Dendritic cell treated with granulocyte-macrophage colony-stimulating factor and Interleukin-4, amounts not matched to agents 40 ng/mL and 50 ng/mL, for 4 days (primary cell): ENCODE measurements around the gene SUN3.

Source experiments
- H3K27ac Mint-ChIP-seq: one replicate; pipeline ENCODE4 v1.8.0; 2022; ENCODE audit warnings: mild to moderate bottlenecking, mixed read lengths
- H3K27me3 Mint-ChIP-seq: one replicate; pipeline ENCODE4 v1.8.0; 2022; ENCODE audit warnings: mild to moderate bottlenecking, mixed read lengths
- H3K36me3 Mint-ChIP-seq: one replicate; pipeline ENCODE4 v1.8.0; 2022; ENCODE audit warnings: low read depth, mixed read lengths
- H3K4me1 Mint-ChIP-seq: one replicate; pipeline ENCODE4 v1.8.0; 2022; ENCODE audit warnings: low read depth, mixed read lengths
- H3K4me3 Mint-ChIP-seq: one replicate; pipeline ENCODE4 v1.8.0; 2022; ENCODE audit warnings: mild to moderate bottlenecking, moderate library complexity, mixed read lengths
- H3K9me3 Mint-ChIP-seq: one replicate; pipeline ENCODE4 v1.8.0; 2022; ENCODE audit warnings: mixed read lengths
- intact Hi-C: fragments of 100-400 bp; cut with micrococcal nuclease; formaldehyde crosslinking; loops from one replicate; pipeline ENCODE4 v1.15.0; 2022

Gene SUN3

DNA sequence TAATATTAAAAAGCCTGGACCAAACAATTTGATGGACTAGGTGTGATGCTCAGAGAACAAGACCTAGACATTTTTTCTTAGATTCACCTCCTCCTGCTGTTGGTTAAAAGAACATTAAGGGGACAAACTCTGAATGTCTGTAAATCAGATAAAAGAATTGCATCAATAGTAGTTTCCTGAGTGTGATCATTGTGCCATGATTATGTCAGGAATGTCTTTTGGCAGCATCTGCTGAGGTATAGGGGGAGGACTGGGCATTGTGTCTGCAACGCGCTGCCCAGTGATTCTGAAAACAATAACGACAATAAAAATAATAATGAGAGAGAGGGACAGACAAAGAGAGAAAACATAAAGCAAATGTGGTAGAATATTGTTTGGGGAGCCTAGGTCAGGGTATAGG is 13.3 kb upstream of the SUN3 start:
- Mint-ChIP-seq H3K27ac (no peak overlapping the region), H3K36me3 (no peaks in the 10 kb centered on the region), H3K4me3 (no peak overlapping the region), H3K4me1 (peaks cover 11% of the 10 kb centered on the region), H3K9me3 (no peaks in the 10 kb centered on the region), H3K27me3 (peaks cover 25% of the 10 kb centered on the region)
- intact Hi-C loops, result no loop called here

DNA sequence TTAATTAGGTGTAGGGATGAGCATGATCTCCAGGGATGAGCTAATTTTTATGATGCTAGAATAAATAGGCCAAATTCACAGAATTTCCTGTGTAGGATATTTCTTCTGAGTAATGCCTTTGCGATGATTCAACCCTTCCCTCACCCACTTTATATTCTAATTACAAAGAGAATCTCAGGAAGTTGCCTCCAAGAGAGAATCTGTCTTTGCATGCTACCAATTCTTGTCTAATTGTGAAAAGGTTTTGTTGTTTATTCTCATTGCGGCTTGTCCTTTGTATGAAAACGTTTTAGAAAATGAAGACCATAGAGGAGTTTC is 12.7 kb upstream of the SUN3 start:
- peaks cover 11% of the 10 kb centered on the region for H3K4me1 Mint-ChIP-seq
- intact Hi-C loops, result no loop called here
- no peak overlapping the region for H3K4me3 Mint-ChIP-seq
- peaks cover 31% of the 10 kb centered on the region for H3K27me3 Mint-ChIP-seq
- no peak overlapping the region for H3K27ac Mint-ChIP-seq
- H3K9me3 Mint-ChIP-seq, result no peaks in the 10 kb centered on the region
- H3K36me3 Mint-ChIP-seq, result no peaks in the 10 kb centered on the region

DNA sequence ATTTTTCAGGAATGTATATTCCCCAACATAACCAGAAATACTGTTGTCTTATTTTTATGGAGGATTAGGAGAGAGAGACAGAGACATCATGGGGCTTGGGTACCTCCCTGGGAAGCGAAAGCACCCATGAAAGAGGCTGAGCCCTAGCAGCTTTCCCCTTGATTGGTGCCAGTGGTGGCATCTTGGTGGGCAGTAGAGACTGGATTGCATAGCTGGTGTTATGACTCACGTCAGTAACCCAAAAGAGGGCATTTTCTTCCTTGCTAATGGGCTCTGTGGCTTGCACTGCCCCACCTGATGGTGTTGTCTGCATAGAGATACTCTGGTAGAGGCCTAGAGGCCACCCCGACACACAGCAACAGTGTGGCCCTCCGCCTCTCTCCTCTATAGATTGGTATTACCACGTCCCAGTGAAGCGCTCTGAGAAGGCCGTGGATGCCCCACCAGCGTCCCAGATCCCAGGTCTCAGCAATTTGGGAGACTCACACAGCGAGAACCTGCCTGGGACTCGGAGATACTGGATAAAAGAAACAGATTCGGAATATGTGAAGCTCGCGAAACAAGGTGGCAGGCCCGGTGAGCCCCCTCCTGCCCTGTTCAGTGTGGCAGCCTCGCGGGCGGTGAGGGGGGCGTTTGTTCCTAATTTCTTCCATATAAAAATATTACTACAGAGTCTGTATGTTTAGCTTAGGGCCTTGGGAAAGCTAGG is 12.2 kb upstream of the SUN3 start:
- H3K27ac Mint-ChIP-seq, result no peak overlapping the region
- peaks cover 33% of the 10 kb centered on the region for H3K27me3 Mint-ChIP-seq
- no peaks in the 10 kb centered on the region for H3K36me3 Mint-ChIP-seq
- no peaks in the 10 kb centered on the region for H3K9me3 Mint-ChIP-seq
- no peak overlapping the region for H3K4me3 Mint-ChIP-seq
- intact Hi-C loops, result no loop called here
- H3K4me1 Mint-ChIP-seq, result peaks cover 15% of the 10 kb centered on the region

DNA sequence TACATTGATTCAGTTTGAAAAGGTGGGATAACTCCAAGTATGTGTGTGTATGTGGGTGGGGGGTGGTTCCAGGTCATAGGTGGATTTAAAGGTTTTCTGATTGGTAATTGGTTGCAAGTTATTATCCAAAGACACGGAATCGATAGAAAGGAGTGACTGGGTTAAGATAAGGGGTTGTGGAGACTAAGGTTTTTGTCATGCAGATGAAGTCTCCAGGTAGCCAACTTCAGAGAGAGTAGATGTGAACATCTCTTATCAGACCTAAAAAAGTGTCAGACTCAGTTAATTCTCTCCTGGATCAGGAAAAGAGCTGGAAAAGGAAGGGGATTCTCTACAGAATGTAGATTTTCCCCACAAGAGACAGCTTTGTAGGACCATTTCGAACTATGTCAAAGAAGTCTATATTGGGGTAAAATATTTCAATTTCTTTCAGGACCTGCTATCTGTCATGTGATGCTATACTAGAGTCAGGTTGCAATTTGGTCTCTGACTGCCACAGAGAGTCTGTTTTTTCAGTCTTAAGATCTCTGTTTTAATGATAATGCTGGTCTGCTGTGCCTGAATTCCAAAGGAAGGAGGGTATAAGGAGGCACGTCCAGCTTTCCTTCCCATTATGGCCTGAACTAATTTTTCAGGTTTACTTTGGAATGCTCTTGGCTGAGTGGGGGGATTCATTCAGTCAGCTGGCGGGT is 10.1 kb upstream of the SUN3 start:
- H3K27me3 Mint-ChIP-seq, result peaks cover 37% of the 10 kb centered on the region
- intact Hi-C loops, result no loop called here
- H3K4me1 Mint-ChIP-seq, result peaks cover 27% of the 10 kb centered on the region
- H3K9me3 Mint-ChIP-seq, result no peaks in the 10 kb centered on the region
- H3K36me3 Mint-ChIP-seq, result no peaks in the 10 kb centered on the region
- H3K27ac Mint-ChIP-seq, result no peak overlapping the region
- no peak overlapping the region for H3K4me3 Mint-ChIP-seq

DNA sequence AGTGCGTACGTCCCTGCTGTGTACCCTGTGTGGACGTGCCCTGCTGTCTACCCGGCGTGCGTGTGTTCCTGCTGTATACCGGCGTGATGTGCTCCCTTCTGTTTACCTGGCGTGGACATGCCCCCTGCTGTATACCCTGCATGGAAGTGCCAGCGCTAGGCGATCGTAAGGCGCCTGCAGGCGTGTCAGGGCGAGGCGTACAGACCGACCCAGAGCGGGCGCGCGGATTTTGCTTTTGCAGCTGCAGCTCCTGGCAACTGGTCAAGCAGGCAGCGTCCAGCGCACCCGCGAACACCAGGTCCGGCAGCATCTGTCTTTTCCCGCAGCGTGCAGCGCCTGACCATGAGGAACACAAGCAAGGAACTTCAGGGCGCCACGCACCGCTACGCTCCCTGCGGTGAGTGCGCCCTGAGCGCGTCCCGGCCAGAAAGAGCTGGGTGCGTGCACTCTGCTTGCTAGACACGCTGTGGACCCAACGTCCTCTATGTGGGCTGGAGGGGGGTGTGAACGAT is 7.1 kb upstream of the SUN3 start:
- intact Hi-C loops, result loop anchor here (1.0 kb wide), 1 partner anchor 53 kb away; the partner anchor contains the start of gene UPP1
- peak overlapping the region; percentile 74 for H3K4me3 Mint-ChIP-seq
- H3K4me1 Mint-ChIP-seq, result peaks cover 16% of the 10 kb centered on the region
- H3K36me3 Mint-ChIP-seq, result no peaks in the 10 kb centered on the region
- no peaks in the 10 kb centered on the region for H3K9me3 Mint-ChIP-seq
- H3K27ac Mint-ChIP-seq, result peak overlapping the region; percentile 83
- peaks cover 51% of the 10 kb centered on the region for H3K27me3 Mint-ChIP-seq

DNA sequence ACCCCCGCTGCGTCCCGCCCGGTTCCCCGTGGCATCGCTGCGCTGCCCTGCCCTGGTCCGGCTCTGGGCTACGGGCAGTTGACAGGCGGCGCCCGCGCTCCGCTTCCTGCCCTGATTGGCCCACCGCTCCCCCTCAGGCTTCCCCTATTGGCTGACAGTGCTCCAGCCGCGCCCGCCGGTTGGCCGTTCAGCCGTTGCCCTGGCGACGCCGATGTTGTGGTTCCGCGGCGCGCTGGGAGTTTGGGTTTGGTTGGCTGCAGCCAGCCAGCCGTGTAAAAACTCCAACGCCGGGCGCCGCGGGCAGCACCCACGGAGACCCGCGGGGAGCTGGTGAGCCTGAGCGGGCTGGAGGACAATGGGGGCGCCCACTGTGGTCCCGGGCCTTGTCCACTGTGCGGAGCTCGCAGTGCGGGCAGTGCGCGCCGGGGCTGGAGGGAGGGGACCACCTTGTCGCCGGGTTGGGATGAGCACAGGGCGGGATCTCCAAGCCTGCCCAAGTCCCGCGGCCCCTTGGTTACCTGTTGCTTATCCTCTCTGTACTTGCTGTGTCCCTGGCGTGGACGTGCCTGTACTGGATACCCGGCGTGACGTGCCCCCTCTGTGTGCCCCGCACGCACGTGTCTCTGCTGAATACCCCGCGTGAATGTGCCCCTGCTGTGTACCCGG is 6.5 kb upstream of the SUN3 start, which contains the start of gene C7orf57:
C7orf57 (plus strand) TSS at position 243 of the 666 bp plus-strand sequence. CDS start 766 bp downstream, outside the sequence.
- peaks cover 52% of the 10 kb centered on the region for H3K27me3 Mint-ChIP-seq
- peaks cover 16% of the 10 kb centered on the region for H3K4me1 Mint-ChIP-seq
- H3K36me3 Mint-ChIP-seq, result no peaks in the 10 kb centered on the region
- intact Hi-C loops, result loop anchor here (1.0 kb wide), 1 partner anchor 54 kb away; the partner anchor contains the start of gene UPP1
- H3K27ac Mint-ChIP-seq, result peak within 1 kb of the TSS; percentile 83
- no peaks in the 10 kb centered on the region for H3K9me3 Mint-ChIP-seq
- H3K4me3 Mint-ChIP-seq, result peak within 1 kb of the TSS; percentile 74

DNA sequence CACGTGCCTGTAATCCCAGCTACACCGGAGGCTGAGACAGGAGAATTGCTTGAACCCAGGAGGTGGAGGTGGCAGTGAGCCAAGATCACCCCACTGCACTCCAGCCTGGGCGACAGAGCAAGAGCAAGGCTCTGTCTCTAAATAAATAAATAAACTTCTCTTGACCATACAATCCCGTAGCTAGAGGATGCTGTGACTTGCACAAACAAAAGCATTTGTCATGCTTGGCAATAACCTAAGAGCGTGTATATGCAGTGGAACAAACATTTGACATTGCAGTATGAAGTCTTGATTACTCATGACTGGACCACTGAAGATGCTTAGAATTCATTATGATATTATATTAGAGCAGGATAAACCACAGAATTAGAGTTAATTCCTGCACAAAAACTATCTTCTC is 5.0 kb upstream of the SUN3 start:
- Mint-ChIP-seq H3K27ac (no peak overlapping the region), H3K27me3 (peaks cover 59% of the 10 kb centered on the region), H3K4me1 (peaks cover 16% of the 10 kb centered on the region), H3K9me3 (no peaks in the 10 kb centered on the region), H3K36me3 (no peaks in the 10 kb centered on the region), H3K4me3 (no peak overlapping the region)
- intact Hi-C loops, result no loop called here

DNA sequence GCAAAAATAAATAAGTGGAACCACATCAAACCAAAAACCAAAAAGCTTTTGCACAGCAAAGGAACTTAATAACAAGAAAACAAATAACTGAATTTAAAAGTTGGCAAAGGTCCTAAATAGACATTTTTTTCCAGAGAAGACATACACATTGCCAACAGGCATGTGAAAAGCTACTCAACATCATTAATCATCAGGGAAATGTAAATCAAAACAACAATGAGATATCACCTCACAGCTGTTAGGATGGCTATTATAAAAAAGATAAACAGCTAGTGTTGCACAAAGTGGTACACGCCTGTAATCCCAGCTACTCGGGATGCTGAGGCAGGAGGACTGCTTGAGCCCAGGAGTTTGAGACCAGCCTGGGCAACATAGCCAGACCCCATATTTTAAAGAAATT is 2.2 kb upstream of the SUN3 start:
- Mint-ChIP-seq H3K27me3 (peaks cover 44% of the 10 kb centered on the region), H3K4me1 (peaks cover 13% of the 10 kb centered on the region), H3K27ac (no peak overlapping the region), H3K36me3 (no peaks in the 10 kb centered on the region), H3K9me3 (no peaks in the 10 kb centered on the region), H3K4me3 (no peak overlapping the region)
- intact Hi-C loops, result no loop called here

DNA sequence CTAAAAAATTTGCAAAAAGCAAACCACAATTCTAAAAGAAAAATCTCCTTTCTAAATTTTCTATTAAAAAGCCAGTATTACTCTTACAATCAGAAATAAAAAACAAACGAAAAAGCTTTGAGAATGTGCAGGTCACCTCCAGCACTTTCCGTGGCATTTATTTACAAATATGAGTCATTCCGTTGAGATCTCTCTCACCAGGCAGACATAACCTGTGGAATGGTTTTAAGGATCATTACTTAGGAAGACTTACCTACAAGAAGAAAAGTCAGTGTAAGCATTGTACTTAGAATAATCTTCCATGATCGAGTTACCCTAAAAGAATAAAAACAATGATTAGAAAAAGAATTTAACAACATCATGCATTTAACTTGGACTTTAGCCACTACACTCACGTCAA is 3.3 kb downstream of the SUN3 start:
- Mint-ChIP-seq H3K4me3 (no peak overlapping the region), H3K36me3 (no peaks in the 10 kb centered on the region), H3K27ac (no peak overlapping the region), H3K27me3 (peaks cover 26% of the 10 kb centered on the region), H3K4me1 (no peaks in the 10 kb centered on the region), H3K9me3 (peaks cover 23% of the 10 kb centered on the region)
- intact Hi-C loops, result no loop called here

DNA sequence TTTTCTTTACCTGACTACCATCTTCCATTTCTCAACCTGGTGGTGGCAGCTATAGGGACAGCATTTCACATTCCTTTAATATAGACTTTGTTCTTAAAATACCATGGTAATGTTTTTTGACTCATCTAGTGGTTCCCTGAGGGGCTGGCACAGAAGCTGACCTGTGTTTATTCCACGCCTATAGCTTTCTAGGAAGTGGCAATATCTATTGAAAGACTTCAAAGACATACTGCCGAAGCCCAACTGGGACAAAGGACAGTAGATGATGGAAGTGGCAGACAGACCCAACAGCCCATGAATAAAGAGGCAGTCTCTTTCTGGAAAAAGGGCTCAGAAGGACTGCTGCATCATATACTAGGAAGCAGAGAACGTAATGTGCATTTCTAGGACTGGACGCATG is 11.2 kb downstream of the SUN3 start:
- Mint-ChIP-seq H3K36me3 (no peaks in the 10 kb centered on the region), H3K27me3 (peaks cover 12% of the 10 kb centered on the region), H3K4me1 (no peaks in the 10 kb centered on the region), H3K9me3 (peaks cover under 1% of the 10 kb centered on the region), H3K27ac (no peak overlapping the region), H3K4me3 (no peak overlapping the region)
- intact Hi-C loops, result no loop called here

DNA sequence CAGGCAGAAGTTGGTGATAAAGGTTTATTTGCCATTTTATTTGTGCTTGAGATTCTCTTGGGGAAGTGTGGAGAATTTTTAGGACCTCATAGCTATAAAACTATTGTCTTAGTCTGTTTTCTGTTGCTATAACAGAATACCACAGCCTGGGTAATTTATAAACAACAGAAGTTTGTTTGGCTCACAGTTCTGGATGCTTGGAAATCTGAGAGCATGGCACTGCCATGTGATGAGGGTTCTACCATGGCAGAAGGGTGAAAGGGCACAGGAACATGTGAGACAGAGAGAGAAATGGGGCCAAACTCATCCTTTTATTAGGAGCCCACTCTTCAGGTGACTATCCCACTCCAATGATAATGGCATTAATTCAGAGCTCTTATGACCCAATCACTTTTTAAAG is 12.3 kb downstream of the SUN3 start:
- peaks cover 12% of the 10 kb centered on the region for H3K27me3 Mint-ChIP-seq
- intact Hi-C loops, result no loop called here
- no peak overlapping the region for H3K4me3 Mint-ChIP-seq
- H3K9me3 Mint-ChIP-seq, result no peaks in the 10 kb centered on the region
- H3K4me1 Mint-ChIP-seq, result peaks cover 3% of the 10 kb centered on the region
- no peaks in the 10 kb centered on the region for H3K36me3 Mint-ChIP-seq
- H3K27ac Mint-ChIP-seq, result no peak overlapping the region

DNA sequence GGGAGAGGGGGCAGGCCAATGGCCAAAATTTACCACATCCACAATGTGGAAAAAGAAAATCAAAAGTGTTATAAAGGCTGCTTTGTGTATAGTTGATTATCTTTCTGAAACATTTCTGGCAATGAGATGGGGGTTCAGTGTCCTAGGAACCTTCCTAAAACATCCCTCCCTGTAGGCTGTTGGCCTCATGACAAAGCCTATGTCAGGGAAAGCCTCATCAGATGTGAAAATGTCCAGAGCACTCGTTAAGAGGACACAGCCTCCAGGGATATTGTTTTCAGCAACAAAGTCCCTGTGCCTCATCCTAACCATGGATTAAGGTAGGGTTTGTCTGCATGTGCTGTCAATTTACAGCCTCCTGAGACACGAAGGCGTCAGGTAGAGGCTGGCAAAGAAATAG is 17.0 kb downstream of the SUN3 start:
- H3K27ac Mint-ChIP-seq, result peak overlapping the region; percentile 74
- H3K27me3 Mint-ChIP-seq, result no peaks in the 10 kb centered on the region
- peaks cover 30% of the 10 kb centered on the region for H3K4me1 Mint-ChIP-seq
- intact Hi-C loops, result no loop called here
- no peaks in the 10 kb centered on the region for H3K9me3 Mint-ChIP-seq
- H3K4me3 Mint-ChIP-seq, result peak overlapping the region; percentile 54
- no peaks in the 10 kb centered on the region for H3K36me3 Mint-ChIP-seq

DNA sequence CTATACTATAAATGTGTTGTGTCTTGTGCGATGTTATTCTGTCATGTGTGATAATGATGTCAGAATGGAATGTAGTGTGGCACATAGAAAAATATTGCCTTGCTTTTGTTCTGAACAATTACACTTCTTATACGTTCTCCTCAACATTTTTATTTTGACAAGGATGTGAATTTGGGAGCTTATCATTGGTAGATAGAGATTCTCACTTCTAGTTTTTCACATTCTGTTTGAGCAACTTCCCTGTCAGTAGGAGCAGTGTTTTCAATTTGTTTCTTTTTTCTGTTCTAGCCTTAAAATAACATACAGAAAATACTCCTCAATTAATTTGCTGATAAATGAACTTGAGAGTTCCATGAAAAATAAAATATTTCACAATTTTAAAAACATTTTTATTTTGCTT is 17.6 kb downstream of the SUN3 start:
- no peaks in the 10 kb centered on the region for H3K9me3 Mint-ChIP-seq
- no peaks in the 10 kb centered on the region for H3K27me3 Mint-ChIP-seq
- H3K4me1 Mint-ChIP-seq, result peaks cover 30% of the 10 kb centered on the region
- no peak overlapping the region for H3K4me3 Mint-ChIP-seq
- H3K36me3 Mint-ChIP-seq, result no peaks in the 10 kb centered on the region
- H3K27ac Mint-ChIP-seq, result peak overlapping the region; percentile 74
- intact Hi-C loops, result no loop called here

DNA sequence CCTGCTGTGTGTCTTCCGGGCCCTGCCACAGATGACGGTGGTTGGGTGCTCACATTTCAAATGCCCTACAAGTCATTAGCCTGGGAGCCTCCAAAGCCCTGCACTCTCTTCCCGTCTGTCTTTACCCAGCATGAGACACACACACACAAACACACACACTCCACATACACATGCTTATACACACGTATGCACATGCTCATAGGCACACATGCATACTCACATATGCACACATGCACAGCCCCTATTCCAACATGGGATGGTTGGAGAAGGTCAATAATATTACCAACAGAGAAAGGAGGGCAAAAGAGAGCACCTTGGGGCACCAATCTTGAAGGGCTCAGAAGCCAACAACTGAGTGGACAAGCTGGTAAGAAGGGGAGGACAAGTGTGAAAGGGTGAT is 19.0 kb downstream of the SUN3 start:
- H3K9me3 Mint-ChIP-seq, result no peaks in the 10 kb centered on the region
- no peaks in the 10 kb centered on the region for H3K36me3 Mint-ChIP-seq
- no peaks in the 10 kb centered on the region for H3K27me3 Mint-ChIP-seq
- H3K27ac Mint-ChIP-seq, result peak overlapping the region; percentile 74
- H3K4me1 Mint-ChIP-seq, result peaks cover 33% of the 10 kb centered on the region
- intact Hi-C loops, result loop anchor here (10.0 kb wide), 1 partner anchor 65 kb away; the partner anchor contains the start of gene PKD1L1
- no peak overlapping the region for H3K4me3 Mint-ChIP-seq
